Astrocyte (in vitro differentiated cells and primary cell): ENCODE data around the gene OR6B2. TPM values are rescaled to one million over a fixed set of nuclear protein-coding genes. Genes with fewer than 3 reads are reported as not detected.

Experiments
- DNase-seq: peaks from one replicate; pipeline ENCODE4 v3.0.0-alpha.2; 2010; ENCODE audit warnings: low read depth
- FAIRE-seq: peaks from 2 replicates; lab custom pipeline; 2011; peaks lifted over from hg19 to GRCh38; lab: Jason Lieb, UNC
- H2AFZ ChIP-seq: 2 replicates; pipeline ENCODE4 v1.6.0; 2012; ENCODE audit warnings: low read depth, low read length, inconsistent platforms
- H3K27ac ChIP-seq: 2 replicates; pipeline ENCODE4 v1.5.1; 2011; ENCODE audit warnings: low read depth, low read length, inconsistent platforms
- H3K27me3 ChIP-seq: 2 replicates; pipeline ENCODE4 v1.6.0; 2011; ENCODE audit warnings: low read length, inconsistent platforms; ENCODE audit not compliant: insufficient read depth
- H3K36me3 ChIP-seq: 2 replicates; pipeline ENCODE4 v1.5.1; 2011; ENCODE audit warnings: low read length, inconsistent platforms; ENCODE audit not compliant: insufficient read depth
- H3K4me1 ChIP-seq: 2 replicates; pipeline ENCODE4 v1.5.1; 2011; ENCODE audit warnings: low read length, inconsistent platforms; ENCODE audit not compliant: insufficient read depth
- H3K4me2 ChIP-seq: 2 replicates; pipeline ENCODE4 v1.6.0; 2012; ENCODE audit warnings: low read length, inconsistent platforms
- H3K4me3 ChIP-seq: 2 replicates; pipeline ENCODE4 v1.5.1; 2011; ENCODE audit warnings: low read depth, mild to moderate bottlenecking, low read length, inconsistent platforms; ENCODE audit not compliant: insufficient read depth
- H3K79me2 ChIP-seq: 2 replicates; pipeline ENCODE4 v1.6.0; 2012; ENCODE audit warnings: mild to moderate bottlenecking, low read length, inconsistent platforms; ENCODE audit not compliant: insufficient read depth
- H3K9ac ChIP-seq: 2 replicates; pipeline ENCODE4 v1.6.0; 2012; ENCODE audit warnings: mild to moderate bottlenecking, low read length, inconsistent platforms
- H3K9me3 ChIP-seq: 2 replicates; pipeline ENCODE4 v1.5.1; 2012; ENCODE audit warnings: low read depth, mild to moderate bottlenecking, low read length, inconsistent platforms; ENCODE audit not compliant: insufficient read depth
- H4K20me1 ChIP-seq: 2 replicates; pipeline ENCODE4 v1.6.0; 2012; ENCODE audit warnings: low read length, inconsistent platforms; ENCODE audit not compliant: insufficient read depth
- H3K27ac Mint-ChIP-seq: one replicate; pipeline ENCODE4 v1.8.0; 2021; ENCODE audit warnings: mild to moderate bottlenecking, mixed read lengths; ENCODE audit not compliant: unreplicated experiment
- H3K27me3 Mint-ChIP-seq: one replicate; pipeline ENCODE4 v1.8.0; 2021; ENCODE audit warnings: low read depth, mixed read lengths; ENCODE audit not compliant: unreplicated experiment
- H3K36me3 Mint-ChIP-seq: one replicate; pipeline ENCODE4 v1.8.0; 2021; ENCODE audit warnings: low read depth, mixed read lengths; ENCODE audit not compliant: unreplicated experiment
- H3K4me1 Mint-ChIP-seq: one replicate; pipeline ENCODE4 v1.8.0; 2021; ENCODE audit warnings: low read depth, mixed read lengths; ENCODE audit not compliant: unreplicated experiment
- H3K4me3 Mint-ChIP-seq: one replicate; pipeline ENCODE4 v1.8.0; 2021; ENCODE audit warnings: mild to moderate bottlenecking, moderate library complexity, mixed read lengths; ENCODE audit not compliant: unreplicated experiment
- H3K9me3 Mint-ChIP-seq: one replicate; pipeline ENCODE4 v1.8.0; 2021; ENCODE audit warnings: mild to moderate bottlenecking, mixed read lengths; ENCODE audit not compliant: unreplicated experiment
- EZH2 ChIP-seq: IDR thresholded peaks from 2 replicates; pipeline ENCODE4 v1.6.1; 2012; ENCODE audit warnings: mild to moderate bottlenecking, low read length, inconsistent platforms; ENCODE audit not compliant: insufficient read depth
- total RNA-seq: library from RNA; stranded (reverse); gene quantifications from 2 replicates; pipeline ENCODE4 v1.2.1, GENCODE V29; 2021
- TF ChIP-seq, protein P1 (sequence below): IDR thresholded peaks from 2 replicates; pipeline ENCODE4 v1.5.1; 2011; ENCODE audit warnings: low read depth, mild to moderate bottlenecking, inconsistent platforms, low read length, moderate library complexity; ENCODE audit not compliant: insufficient read depth

OR6B2 gene
- total RNA-seq, 1 donor from 2014 or later: not detected

DNA sequence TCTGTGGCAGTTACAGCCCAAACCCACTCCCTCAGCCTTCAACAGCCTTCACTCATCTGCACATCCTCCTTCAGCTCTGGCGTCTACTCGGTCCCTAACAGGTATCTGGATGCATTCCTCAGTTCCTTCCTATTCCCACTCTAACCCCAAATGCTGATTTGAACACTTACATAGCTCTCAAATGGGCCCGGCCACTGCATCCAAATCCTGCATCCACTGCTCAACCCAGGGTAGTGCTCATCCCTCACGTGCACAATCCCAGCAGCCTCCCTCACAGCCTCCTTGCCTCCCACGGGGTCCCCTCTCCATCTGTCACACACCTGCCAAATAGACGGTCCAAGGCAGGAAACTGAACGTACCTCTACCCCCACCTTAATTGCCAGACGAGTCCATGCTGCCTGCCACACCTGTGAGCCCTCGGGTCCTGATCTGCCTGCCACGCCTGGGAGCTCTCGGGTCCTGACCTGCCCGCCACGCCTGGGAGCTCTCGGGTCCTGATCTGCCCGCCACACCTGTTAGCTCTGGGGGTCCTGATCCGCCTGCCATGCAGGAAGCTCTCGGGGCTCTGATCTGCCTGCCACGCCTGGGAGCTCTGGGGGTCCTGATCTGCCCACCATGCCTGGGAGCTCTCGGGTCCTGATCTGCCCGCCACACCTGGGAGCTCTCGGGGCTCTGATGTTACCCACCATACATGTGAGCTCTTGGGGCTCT, 13.2 kb upstream of the OR6B2 start:
- no peak overlapping the region for H2AFZ ChIP-seq
- FAIRE-seq: no peak
- no peak overlapping the region for H3K4me2 ChIP-seq
- H3K36me3 ChIP-seq: no peaks in the 10 kb centered on the region
- no peak overlapping the region for H3K9ac ChIP-seq
- no peaks in the 10 kb centered on the region for H3K9me3 ChIP-seq
- Mint-ChIP-seq H3K27me3 (peaks cover 31% of the 10 kb centered on the region), H3K36me3 (no peaks in the 10 kb centered on the region), H3K9me3 (peaks cover 5% of the 10 kb centered on the region), H3K4me3 (no peak overlapping the region), H3K27ac (no peak overlapping the region), H3K4me1 (no peaks in the 10 kb centered on the region)
- no peak overlapping the region for H3K27ac ChIP-seq
- no peak for DNase-seq
- H4K20me1 ChIP-seq: no peaks in the 10 kb centered on the region
- H3K4me1 ChIP-seq: no peaks in the 10 kb centered on the region
- no peak overlapping the region for H3K4me3 ChIP-seq
- H3K79me2 ChIP-seq: no peaks in the 10 kb centered on the region
- H3K27me3 ChIP-seq: peaks cover 15% of the 10 kb centered on the region
- TF ChIP-seq, protein P1, sequence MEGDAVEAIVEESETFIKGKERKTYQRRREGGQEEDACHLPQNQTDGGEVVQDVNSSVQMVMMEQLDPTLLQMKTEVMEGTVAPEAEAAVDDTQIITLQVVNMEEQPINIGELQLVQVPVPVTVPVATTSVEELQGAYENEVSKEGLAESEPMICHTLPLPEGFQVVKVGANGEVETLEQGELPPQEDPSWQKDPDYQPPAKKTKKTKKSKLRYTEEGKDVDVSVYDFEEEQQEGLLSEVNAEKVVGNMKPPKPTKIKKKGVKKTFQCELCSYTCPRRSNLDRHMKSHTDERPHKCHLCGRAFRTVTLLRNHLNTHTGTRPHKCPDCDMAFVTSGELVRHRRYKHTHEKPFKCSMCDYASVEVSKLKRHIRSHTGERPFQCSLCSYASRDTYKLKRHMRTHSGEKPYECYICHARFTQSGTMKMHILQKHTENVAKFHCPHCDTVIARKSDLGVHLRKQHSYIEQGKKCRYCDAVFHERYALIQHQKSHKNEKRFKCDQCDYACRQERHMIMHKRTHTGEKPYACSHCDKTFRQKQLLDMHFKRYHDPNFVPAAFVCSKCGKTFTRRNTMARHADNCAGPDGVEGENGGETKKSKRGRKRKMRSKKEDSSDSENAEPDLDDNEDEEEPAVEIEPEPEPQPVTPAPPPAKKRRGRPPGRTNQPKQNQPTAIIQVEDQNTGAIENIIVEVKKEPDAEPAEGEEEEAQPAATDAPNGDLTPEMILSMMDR: no peak
- TF ChIP-seq EZH2: no peak

GRCh38 chr2:240042740-240043139, 12.5 kb upstream of the OR6B2 start:
- Mint-ChIP-seq H3K27ac (no peak overlapping the region), H3K4me3 (no peak overlapping the region), H3K9me3 (peaks cover 5% of the 10 kb centered on the region), H3K4me1 (no peaks in the 10 kb centered on the region), H3K27me3 (peaks cover 29% of the 10 kb centered on the region), H3K36me3 (no peaks in the 10 kb centered on the region)
- Histone ChIP-seq H3K27me3 (peaks cover 17% of the 10 kb centered on the region), H3K4me1 (no peaks in the 10 kb centered on the region), H3K4me2 (no peak overlapping the region), H3K27ac (no peak overlapping the region), H3K36me3 (no peaks in the 10 kb centered on the region), H3K79me2 (no peaks in the 10 kb centered on the region), H2AFZ (no peak overlapping the region), H3K4me3 (no peak overlapping the region), H4K20me1 (no peaks in the 10 kb centered on the region), H3K9ac (no peak overlapping the region), H3K9me3 (no peaks in the 10 kb centered on the region)
- FAIRE-seq: no peak
- TF ChIP-seq EZH2: no peak
- TF ChIP-seq, protein P1: no peak
- no peak for DNase-seq

DNA sequence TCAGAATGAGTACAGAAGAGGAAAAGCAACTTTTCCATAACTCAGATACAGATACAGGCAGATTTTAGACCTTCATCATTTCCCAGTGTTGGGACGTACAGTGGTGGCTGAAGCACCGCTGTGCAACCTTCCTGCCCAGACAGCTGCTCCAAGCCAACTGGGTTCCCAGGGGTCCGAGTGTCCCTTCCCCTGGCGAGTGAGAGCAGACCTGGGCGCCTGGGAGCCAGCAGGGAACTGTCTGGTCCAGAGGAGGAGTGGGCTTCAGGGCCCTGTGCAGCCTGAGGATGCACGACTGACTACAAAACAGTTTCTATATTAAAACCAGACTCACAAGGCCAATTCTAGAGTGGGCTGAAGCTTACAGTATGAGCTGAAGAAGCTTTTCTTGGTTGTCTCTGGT, 11.1 kb upstream of the OR6B2 start:
- Histone ChIP-seq H3K4me1 (no peaks in the 10 kb centered on the region), H2AFZ (no peak overlapping the region), H4K20me1 (no peaks in the 10 kb centered on the region), H3K27ac (no peak overlapping the region), H3K4me3 (no peak overlapping the region), H3K9me3 (no peaks in the 10 kb centered on the region), H3K36me3 (no peaks in the 10 kb centered on the region), H3K27me3 (peaks cover 17% of the 10 kb centered on the region), H3K4me2 (no peak overlapping the region), H3K9ac (no peak overlapping the region), H3K79me2 (no peaks in the 10 kb centered on the region)
- TF ChIP-seq, protein P1: no peak
- TF ChIP-seq EZH2: no peak
- FAIRE-seq (no peak), DNase-seq (no peak)
- Mint-ChIP-seq H3K4me1 (no peaks in the 10 kb centered on the region), H3K27me3 (peaks cover 34% of the 10 kb centered on the region), H3K27ac (no peak overlapping the region), H3K36me3 (no peaks in the 10 kb centered on the region), H3K4me3 (no peak overlapping the region), H3K9me3 (peaks cover 5% of the 10 kb centered on the region)
